IMR-90 (cell line): ENCODE data around the gene GRID1. TPM values are rescaled to one million over a fixed set of nuclear protein-coding genes. Genes with fewer than 3 reads are reported as not detected.

Experiments used
- ATAC-seq: fragments of 200-7000 bp; cut with Tn5 transposase; 2 replicates; pipeline ENCODE4 v1.9.1; 2020; ENCODE audit warnings: low read depth, mild to moderate bottlenecking, moderate library complexity
- BruUV-seq: library from RNA; stranded (reverse); fragments of 400-500 nt; replicated peaks from 2 replicates; lab custom pipeline; 2021; lab: Mats Ljungman, UMichigan
- CTCF ChIA-PET: fragments of 300-600 bp; formaldehyde crosslinking; extraction: SDS; loops from one replicate; lab custom pipeline; 2021; ENCODE audit warnings: antibody characterized with exemption; lab: Yijun Ruan, JAX
- POLR2A ChIA-PET: fragments of 300-600 bp; sonication (Branson Sonifier 250); formaldehyde crosslinking; loops from one replicate; lab custom pipeline; 2022; ENCODE audit warnings: antibody characterized with exemption; ENCODE audit not compliant: unreplicated experiment; lab: Charles Lee
- DNase-seq: peaks from one replicate; pipeline ENCODE4 v3.0.0; 2013
- H2AFZ ChIP-seq: replicated peaks from 2 replicates; pipeline ENCODE3; 2013; ENCODE audit warnings: low read length, mild to moderate bottlenecking; ENCODE audit not compliant: poor library complexity
- H2AK5ac ChIP-seq: 2 replicates; pipeline ENCODE4 v1.6.1; 2013; ENCODE audit warnings: low read depth, low read length, inconsistent platforms
- H2AK9ac ChIP-seq: replicated peaks from 2 replicates; pipeline ENCODE3; 2013; ENCODE audit warnings: mild to moderate bottlenecking, low read depth, low read length, moderate library complexity; ENCODE audit not compliant: poor library complexity
- H2BK120ac ChIP-seq: 2 replicates; pipeline ENCODE4 v1.6.1; 2013; ENCODE audit warnings: low read depth, low read length, inconsistent platforms
- H2BK15ac ChIP-seq: 3 replicates; pipeline ENCODE4 v1.6.1; 2013; ENCODE audit warnings: low read depth, low read length, inconsistent platforms
- H2BK20ac ChIP-seq: 2 replicates; pipeline ENCODE4 v1.6.1; 2013; ENCODE audit warnings: low read depth, mild to moderate bottlenecking, inconsistent platforms, low read length, moderate library complexity
- H2BK5ac ChIP-seq: 2 replicates; pipeline ENCODE4 v1.6.1; 2013; ENCODE audit warnings: mild to moderate bottlenecking, low read depth, low read length, inconsistent platforms; ENCODE audit not compliant: poor library complexity, severe bottlenecking
- H3K14ac ChIP-seq: replicated peaks from 2 replicates; pipeline ENCODE4 v1.6.1; 2013; ENCODE audit warnings: low read depth, low read length, inconsistent platforms
- H3K18ac ChIP-seq: 2 replicates; pipeline ENCODE4 v1.6.1; 2013; ENCODE audit warnings: low read depth, low read length, control low read depth
- H3K23ac ChIP-seq: 2 replicates; pipeline ENCODE4 v1.6.1; 2013; ENCODE audit warnings: low read depth, low read length, inconsistent platforms
- H3K27ac ChIP-seq: 2 replicates; pipeline ENCODE4 v1.5.1; 2013; ENCODE audit warnings: mild to moderate bottlenecking, control low read depth, low read length; ENCODE audit not compliant: insufficient read depth
- H3K27me3 ChIP-seq: 2 replicates; pipeline ENCODE4 v1.6.1; 2013; ENCODE audit warnings: low read length; ENCODE audit not compliant: control insufficient read depth, insufficient read depth
- H3K36me3 ChIP-seq: 2 replicates; pipeline ENCODE4 v1.6.1; 2013; ENCODE audit warnings: low read length, mixed read lengths; ENCODE audit not compliant: control insufficient read depth, insufficient read depth
- H3K4ac ChIP-seq: 2 replicates; pipeline ENCODE4 v1.6.1; 2013; ENCODE audit warnings: low read depth, low read length, inconsistent platforms
- H3K4me1 ChIP-seq: 2 replicates; pipeline ENCODE4 v1.6.1; 2013; ENCODE audit warnings: low read length, mixed read lengths; ENCODE audit not compliant: control insufficient read depth, insufficient read depth
- H3K4me2 ChIP-seq: 2 replicates; pipeline ENCODE4 v1.6.1; 2013; ENCODE audit warnings: low read depth, mild to moderate bottlenecking, control low read depth, low read length, moderate library complexity
- H3K4me3 ChIP-seq: 2 replicates; pipeline ENCODE4 v1.5.1; 2013; ENCODE audit warnings: low read depth, mild to moderate bottlenecking, control low read depth, low read length, moderate library complexity; ENCODE audit not compliant: insufficient read depth
- H3K56ac ChIP-seq: 2 replicates; pipeline ENCODE4 v1.6.1; 2013; ENCODE audit warnings: low read length, inconsistent platforms; ENCODE audit not compliant: insufficient read depth; ENCODE audit errors: extremely low read depth
- H3K79me1 ChIP-seq, 2 experiments: 2 replicates each; pipeline ENCODE4 v1.6.1; 2013; ENCODE audit warnings: low read length in 2 of 2, inconsistent platforms in 1 of 2, low read depth in 1 of 2
- H3K9ac ChIP-seq: 2 replicates; pipeline ENCODE4 v1.6.1; 2013; ENCODE audit warnings: low read depth, low read length, control low read depth
- H3K9me1 ChIP-seq: 2 replicates; pipeline ENCODE4 v1.6.1; 2013; ENCODE audit warnings: low read length, inconsistent platforms; ENCODE audit not compliant: insufficient read depth
- H3K9me3 ChIP-seq: 2 replicates; pipeline ENCODE4 v1.6.1; 2013; ENCODE audit warnings: low read length; ENCODE audit not compliant: control insufficient read depth, insufficient read depth
- H4K20me1 ChIP-seq: 2 replicates; pipeline ENCODE4 v1.6.1; 2013; ENCODE audit warnings: low read length, inconsistent platforms; ENCODE audit not compliant: insufficient read depth
- H4K5ac ChIP-seq: 2 replicates; pipeline ENCODE4 v1.6.1; 2013; ENCODE audit warnings: mild to moderate bottlenecking, low read depth, low read length, control low read depth
- H4K8ac ChIP-seq, 2 experiments: 2 replicates each; pipeline ENCODE4 v1.6.1; 2013; ENCODE audit warnings: low read depth in 2 of 2, low read length in 2 of 2, control low read depth in 1 of 2, inconsistent platforms in 1 of 2
- H4K91ac ChIP-seq: 2 replicates; pipeline ENCODE4 v1.6.1; 2013; ENCODE audit warnings: low read depth, low read length, inconsistent platforms; ENCODE audit not compliant: insufficient read depth
- CHD1 ChIP-seq: IDR thresholded peaks from 2 replicates; pipeline ENCODE4 v1.6.1; 2012; ENCODE audit warnings: low read depth, low read length, improper control_type of control experiment
- FOS ChIP-seq: fragments of 150-350 bp; IDR thresholded peaks from 2 replicates; pipeline ENCODE4 v1.6.1; 2016; ENCODE audit warnings: low read depth, low read length
- MAFK ChIP-seq: IDR thresholded peaks from 2 replicates; pipeline ENCODE4 v1.6.1; 2012; ENCODE audit warnings: low read depth, low read length, improper control_type of control experiment
- MAZ ChIP-seq: IDR thresholded peaks from 2 replicates; pipeline ENCODE4 v1.6.1; 2012; ENCODE audit warnings: low read depth, mild to moderate bottlenecking, low read length, improper control_type of control experiment, moderate library complexity, borderline replicate concordance
- MXI1 ChIP-seq: IDR thresholded peaks from 2 replicates; pipeline ENCODE4 v1.6.1; 2012; ENCODE audit warnings: low read depth, mild to moderate bottlenecking, low read length, moderate library complexity, borderline replicate concordance
- RCOR1 ChIP-seq: IDR thresholded peaks from 2 replicates; pipeline ENCODE4 v1.6.1; 2012; ENCODE audit warnings: mild to moderate bottlenecking, low read length, improper control_type of control experiment; ENCODE audit not compliant: insufficient replicate concordance
- RFX5 ChIP-seq: IDR thresholded peaks from 2 replicates; pipeline ENCODE4 v1.8.0; 2012; ENCODE audit warnings: low read depth, mild to moderate bottlenecking, low read length, moderate library complexity
- SMC3 ChIP-seq: fragments of 150-350 bp; IDR thresholded peaks from 2 replicates; pipeline ENCODE4 v1.6.1; 2016; ENCODE audit warnings: low read depth, mild to moderate bottlenecking, antibody characterized with exemption, low read length, moderate library complexity
- WGBS, 2 experiments: methylation state at CpG; one replicate each; pipeline versions ENCODE4 v1.1.5 to v1.1.7; 2013; ENCODE audit warnings: missing lambda C conversion rate in 2 of 2; ENCODE audit not compliant: insufficient read length in 1 of 2; ENCODE audit errors: extremely low coverage in 2 of 2; 5-methylcytosine and 5-hydroxymethylcytosine counted together
- dilution Hi-C: fragments of 300-500 bp; cut with HindIII; formaldehyde crosslinking; loops from one replicate; pipeline ENCODE4 v1.14.3; 2018; ENCODE audit warnings: low sequenced_read_pairs; ENCODE audit not compliant: unreplicated experiment
- in situ Hi-C: fragments of 300-500 bp; cut with MboI; formaldehyde crosslinking; loops from 3 replicates; pipeline ENCODE4 v1.14.3; 2019; ENCODE audit warnings: low sequenced_read_pairs, inconsistent platforms, mixed read lengths
- intact Hi-C: fragments of 100-400 bp; cut with micrococcal nuclease; formaldehyde crosslinking; loops from 2 replicates; pipeline ENCODE4 v1.10.0; 2022
- polyA plus RNA-seq, 3 experiments: library from polyadenylated mRNA; depleted of rRNA; stranded (reverse); fragments of >200 nt; gene quantifications; 2 replicates each; pipeline ENCODE4 v1.2.3, GENCODE V29; 2012; ENCODE audit warnings: low replicate concordance in 1 of 3
- total RNA-seq: library from RNA; depleted of rRNA; stranded (reverse); fragments of >200 nt; gene quantifications from 2 replicates; pipeline ENCODE4 v1.2.3, GENCODE V29; 2012
- TF ChIP-seq, protein P1 (sequence below): conservative IDR thresholded peaks from 2 replicates; pipeline ENCODE4 v1.5.1; 2012; ENCODE audit warnings: mild to moderate bottlenecking, low read depth, low read length, improper control_type of control experiment
- TF ChIP-seq, protein P2 (sequence below): fragments of 150-350 bp; IDR thresholded peaks from 2 replicates; pipeline ENCODE4 v1.6.1; 2016; ENCODE audit warnings: low read depth, mild to moderate bottlenecking, low read length, moderate library complexity, borderline replicate concordance

Gene GRID1
- total and polyA plus RNA-seq, 2 of the 4 experiments (the other 2 are of a cell fraction): not detected

DNA sequence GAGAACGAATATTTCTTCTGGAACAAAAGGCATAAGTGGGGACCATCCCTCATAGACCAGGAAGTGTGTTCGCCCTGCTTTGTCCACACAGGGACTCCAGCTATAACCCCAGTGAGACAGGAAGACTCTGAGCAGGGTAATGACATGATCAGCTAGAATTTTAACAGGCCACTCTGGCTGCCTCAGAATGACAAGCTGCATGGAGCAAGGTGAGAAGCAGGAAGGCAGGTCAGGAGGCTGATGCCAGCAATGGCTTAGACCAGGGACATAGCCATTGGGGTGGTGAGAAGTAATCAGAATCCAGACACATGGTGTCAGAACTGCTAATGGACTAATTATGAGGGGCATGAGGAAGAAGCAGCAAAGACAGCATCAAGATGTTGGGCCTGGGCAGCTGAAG is 264.6 kb downstream of the GRID1 start:
- WGBS, 2 experiments: 29% methylated on average over 1 of the region's 2 CpGs; no CpG with 5 or more reads in 1 of the 2 experiments
- H2AK9ac ChIP-seq: no peak overlapping the region
- BruUV-seq: no TSS peak
- TF ChIP-seq, protein P1, sequence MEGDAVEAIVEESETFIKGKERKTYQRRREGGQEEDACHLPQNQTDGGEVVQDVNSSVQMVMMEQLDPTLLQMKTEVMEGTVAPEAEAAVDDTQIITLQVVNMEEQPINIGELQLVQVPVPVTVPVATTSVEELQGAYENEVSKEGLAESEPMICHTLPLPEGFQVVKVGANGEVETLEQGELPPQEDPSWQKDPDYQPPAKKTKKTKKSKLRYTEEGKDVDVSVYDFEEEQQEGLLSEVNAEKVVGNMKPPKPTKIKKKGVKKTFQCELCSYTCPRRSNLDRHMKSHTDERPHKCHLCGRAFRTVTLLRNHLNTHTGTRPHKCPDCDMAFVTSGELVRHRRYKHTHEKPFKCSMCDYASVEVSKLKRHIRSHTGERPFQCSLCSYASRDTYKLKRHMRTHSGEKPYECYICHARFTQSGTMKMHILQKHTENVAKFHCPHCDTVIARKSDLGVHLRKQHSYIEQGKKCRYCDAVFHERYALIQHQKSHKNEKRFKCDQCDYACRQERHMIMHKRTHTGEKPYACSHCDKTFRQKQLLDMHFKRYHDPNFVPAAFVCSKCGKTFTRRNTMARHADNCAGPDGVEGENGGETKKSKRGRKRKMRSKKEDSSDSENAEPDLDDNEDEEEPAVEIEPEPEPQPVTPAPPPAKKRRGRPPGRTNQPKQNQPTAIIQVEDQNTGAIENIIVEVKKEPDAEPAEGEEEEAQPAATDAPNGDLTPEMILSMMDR: no peak
- TF ChIP-seq MXI1 (no peak), CHD1 (no peak), SMC3 (no peak), RFX5 (no peak), MAZ (no peak), MAFK (no peak), FOS (no peak), RCOR1 (no peak)
- TF ChIP-seq, protein P2, sequence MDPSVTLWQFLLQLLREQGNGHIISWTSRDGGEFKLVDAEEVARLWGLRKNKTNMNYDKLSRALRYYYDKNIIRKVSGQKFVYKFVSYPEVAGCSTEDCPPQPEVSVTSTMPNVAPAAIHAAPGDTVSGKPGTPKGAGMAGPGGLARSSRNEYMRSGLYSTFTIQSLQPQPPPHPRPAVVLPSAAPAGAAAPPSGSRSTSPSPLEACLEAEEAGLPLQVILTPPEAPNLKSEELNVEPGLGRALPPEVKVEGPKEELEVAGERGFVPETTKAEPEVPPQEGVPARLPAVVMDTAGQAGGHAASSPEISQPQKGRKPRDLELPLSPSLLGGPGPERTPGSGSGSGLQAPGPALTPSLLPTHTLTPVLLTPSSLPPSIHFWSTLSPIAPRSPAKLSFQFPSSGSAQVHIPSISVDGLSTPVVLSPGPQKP: no peak
- no peaks in the 10 kb centered on the region for H3K4me1 ChIP-seq
- no peak for DNase-seq
- H3K56ac ChIP-seq: no peak overlapping the region
- no peak overlapping the region for H4K91ac ChIP-seq
- ChIA-PET POLR2A (no interaction called here), CTCF (no interaction called here)
- no peak overlapping the region for H3K4me3 ChIP-seq
- intact Hi-C loops (no loop called here), dilution Hi-C loops (no loop called here), in situ Hi-C loops (no loop called here)
- H3K4ac ChIP-seq: no peak overlapping the region
- H3K14ac ChIP-seq: no peak overlapping the region
- H2AFZ ChIP-seq: no peak overlapping the region
- H3K23ac ChIP-seq: no peak overlapping the region
- no peaks in the 10 kb centered on the region for H3K9me3 ChIP-seq
- no peak overlapping the region for H2BK5ac ChIP-seq
- no peaks in the 10 kb centered on the region for H3K79me1 ChIP-seq
- H3K27me3 ChIP-seq: no peaks in the 10 kb centered on the region
- H2AK5ac ChIP-seq: no peak overlapping the region
- no peak overlapping the region for H2BK120ac ChIP-seq
- no peak for ATAC-seq
- no peaks in the 10 kb centered on the region for H3K36me3 ChIP-seq
- H3K27ac ChIP-seq: no peak overlapping the region
- no peak overlapping the region for H2BK15ac ChIP-seq
- no peak overlapping the region for H2BK20ac ChIP-seq
- no peak overlapping the region for H4K5ac ChIP-seq
- no peak overlapping the region for H3K9ac ChIP-seq
- H3K9me1 ChIP-seq: no peaks in the 10 kb centered on the region
- no peak overlapping the region for H4K8ac ChIP-seq
- no peak overlapping the region for H3K4me2 ChIP-seq
- H3K18ac ChIP-seq: no peak overlapping the region
- H4K20me1 ChIP-seq: no peaks in the 10 kb centered on the region
